SK-N-SH (cell line): ENCODE measurements around the gene BCR. TPM values are rescaled to one million over a fixed set of nuclear protein-coding genes. Genes with fewer than 3 reads are reported as not detected.
A peak's percentile ranks its signal among the peaks of the same experiment; 100 is the strongest.

Experiments
- CTCF ChIA-PET: fragments of 300-600, 350-600 bp; formaldehyde crosslinking; extraction: SDS; loops from one replicate; lab custom pipeline; 2021; lab: Yijun Ruan, JAX
- POLR2A ChIA-PET: fragments of 350-600 bp; sonication (Branson Sonifier 250); formaldehyde crosslinking; extraction: SDS; loops from one replicate; lab custom pipeline; 2020; ENCODE audit warnings: antibody characterized with exemption, inconsistent platforms; lab: Yijun Ruan, JAX
- DNase-seq: peaks from one replicate; pipeline ENCODE4 v3.0.0; 2012
- H2AFZ ChIP-seq: fragments of 200-600 bp; sonication (generic); 2 replicates; pipeline ENCODE4 v1.8.1; 2016; ENCODE audit warnings: antibody characterized with exemption, mild to moderate bottlenecking, low read depth
- H3F3A ChIP-seq: fragments of 200-600 bp; sonication (generic); replicated peaks from 2 replicates; pipeline ENCODE3; 2016; ENCODE audit warnings: antibody characterized with exemption, mild to moderate bottlenecking; ENCODE audit not compliant: insufficient read depth
- H3K27ac ChIP-seq, 2 experiments: fragments of 200-500 bp in 1 of 2; fragments of 200-600 bp in 1 of 2; sonication (Bioruptor generic) in 1 of 2; sonication (generic), shearing (Covaris generic) in 1 of 2; 2 replicates each; pipeline versions ENCODE4 v1.5.1 to v1.6.1; 2014 to 2016; ENCODE audit warnings: low read depth in 2 of 2, inconsistent platforms in 1 of 2, low read length in 1 of 2, mild to moderate bottlenecking in 1 of 2, mixed read lengths in 1 of 2
- H3K27me3 ChIP-seq: fragments of 200-600 bp; sonication (generic), shearing (Covaris generic); 2 replicates; pipeline ENCODE4 v1.6.1; 2016; ENCODE audit warnings: mixed run types; ENCODE audit not compliant: insufficient read depth
- H3K36me3 ChIP-seq, 2 experiments: fragments of 200-500 bp in 1 of 2; fragments of 200-600 bp in 1 of 2; sonication (Bioruptor generic) in 1 of 2; sonication (generic) in 1 of 2; replicated peaks in 1 of 2; 2 replicates each; pipeline versions ENCODE3 to v1.5.1; 2014 to 2016; ENCODE audit warnings: low read length in 1 of 2, mild to moderate bottlenecking in 1 of 2; ENCODE audit not compliant: insufficient read depth in 2 of 2, control insufficient read depth in 1 of 2
- H3K4me1 ChIP-seq, 2 experiments: fragments of 200-500 bp in 1 of 2; fragments of 200-600 bp in 1 of 2; sonication (Bioruptor generic) in 1 of 2; sonication (generic), shearing (Covaris generic) in 1 of 2; 2 replicates each; pipeline versions ENCODE4 v1.5.1 to v1.6.1; 2014 to 2016; ENCODE audit warnings: low read depth in 1 of 2, low read length in 1 of 2, mixed run types in 1 of 2; ENCODE audit not compliant: insufficient read depth in 2 of 2, control insufficient read depth in 1 of 2
- H3K4me2 ChIP-seq: fragments of 200-600 bp; sonication (generic), shearing (Covaris generic); 2 replicates; pipeline ENCODE4 v1.6.1; 2017; ENCODE audit warnings: mixed run types
- H3K4me3 ChIP-seq, 2 experiments: fragments of 200-500 bp in 1 of 2; fragments of 200-600 bp in 1 of 2; sonication (Bioruptor generic) in 1 of 2; sonication (generic), shearing (Covaris generic) in 1 of 2; 2 replicates each; pipeline versions ENCODE4 v1.5.1 to v1.8.1; 2014 to 2016; ENCODE audit warnings: low read depth in 2 of 2, inconsistent platforms in 1 of 2, low read length in 1 of 2, mild to moderate bottlenecking in 1 of 2, mixed read lengths in 1 of 2, moderate library complexity in 1 of 2
- H3K79me2 ChIP-seq: fragments of 200-600 bp; sonication (generic); 2 replicates; pipeline ENCODE4 v1.8.1; 2017; ENCODE audit warnings: mild to moderate bottlenecking; ENCODE audit not compliant: insufficient read depth
- H3K9ac ChIP-seq: fragments of 200-600 bp; sonication (generic); 2 replicates; pipeline ENCODE4 v1.6.1; 2017; ENCODE audit warnings: mixed run types
- H3K9me2 ChIP-seq: fragments of 200-600 bp; sonication (generic); 2 replicates; pipeline ENCODE4 v1.6.1; 2017; ENCODE audit warnings: mixed run types
- H3K9me3 ChIP-seq: fragments of 200-600 bp; sonication (generic); 2 replicates; pipeline ENCODE4 v1.6.1; 2017; ENCODE audit warnings: mixed run types, mild to moderate bottlenecking, moderate library complexity
- H4K20me1 ChIP-seq: fragments of 200-600 bp; sonication (generic); 2 replicates; pipeline ENCODE4 v1.6.1; 2017; ENCODE audit warnings: mild to moderate bottlenecking, mixed run types; ENCODE audit not compliant: insufficient read depth
- ELF1 ChIP-seq: IDR thresholded peaks from 2 replicates; pipeline ENCODE4 v1.4.0; 2012
- FOXM1 ChIP-seq: IDR thresholded peaks from 2 replicates; pipeline ENCODE4 v1.4.0; 2012; ENCODE audit warnings: low read depth, mild to moderate bottlenecking
- GABPA ChIP-seq: IDR thresholded peaks from 2 replicates; pipeline ENCODE4 v1.4.0; 2012; ENCODE audit warnings: low read depth, mild to moderate bottlenecking
- MXI1 ChIP-seq: IDR thresholded peaks from 2 replicates; pipeline ENCODE4 v1.6.1; 2012; ENCODE audit warnings: mild to moderate bottlenecking, low read depth, low read length, improper control_type of control experiment
- NRF1 ChIP-seq: IDR thresholded peaks from 2 replicates; pipeline ENCODE4 v1.6.1; 2012; ENCODE audit warnings: low read depth, mild to moderate bottlenecking, low read length
- RAD21 ChIP-seq: IDR thresholded peaks from 2 replicates; pipeline ENCODE4 v1.6.1; 2012; ENCODE audit warnings: mild to moderate bottlenecking, low read length
- RCOR1 ChIP-seq: fragments of 150-350 bp; IDR thresholded peaks from 2 replicates; pipeline ENCODE4 v1.6.1; 2017; ENCODE audit warnings: antibody characterized with exemption, low read length
- RXRA ChIP-seq: IDR thresholded peaks from 2 replicates; pipeline ENCODE4 v1.4.0; 2012; ENCODE audit warnings: low read depth, mild to moderate bottlenecking, borderline replicate concordance
- SIN3A ChIP-seq: IDR thresholded peaks from 2 replicates; pipeline ENCODE4 v1.6.1; 2012; ENCODE audit warnings: low read depth, mild to moderate bottlenecking, low read length, moderate library complexity, borderline replicate concordance
- WGBS: methylation state at CpG from one replicate; pipeline ENCODE4 v1.1.6; 2017; ENCODE audit warnings: low lambda C conversion rate; 5-methylcytosine and 5-hydroxymethylcytosine counted together
- polyA plus RNA-seq, 3 experiments: library from polyadenylated mRNA; depleted of rRNA; stranded (reverse); fragments of >200 nt; gene quantifications; 2 replicates each; pipeline ENCODE4 v1.2.3, GENCODE V29; 2012
- TF ChIP-seq, protein P1 (sequence below): fragments of 200-600 bp; sonication (generic); IDR thresholded peaks from 2 replicates; pipeline ENCODE4 v1.6.1; 2017; ENCODE audit warnings: antibody characterized with exemption, mild to moderate bottlenecking, moderate library complexity
- TF ChIP-seq, protein P2 (sequence below): IDR thresholded peaks from 2 replicates; pipeline ENCODE4 v1.4.0; 2012; ENCODE audit warnings: low read depth, borderline replicate concordance
- TF ChIP-seq, protein P3 (sequence below): IDR thresholded peaks from 2 replicates; pipeline ENCODE4; 2012
- TF ChIP-seq, protein P4 (sequence below): IDR thresholded peaks from 2 replicates; pipeline ENCODE4 v1.4.0; 2012; ENCODE audit warnings: low read depth, borderline replicate concordance

Gene BCR
- polyA plus RNA-seq, 1 of the 3 experiments (the other 2 are of a cell fraction) = 50.9 TPM

DNA sequence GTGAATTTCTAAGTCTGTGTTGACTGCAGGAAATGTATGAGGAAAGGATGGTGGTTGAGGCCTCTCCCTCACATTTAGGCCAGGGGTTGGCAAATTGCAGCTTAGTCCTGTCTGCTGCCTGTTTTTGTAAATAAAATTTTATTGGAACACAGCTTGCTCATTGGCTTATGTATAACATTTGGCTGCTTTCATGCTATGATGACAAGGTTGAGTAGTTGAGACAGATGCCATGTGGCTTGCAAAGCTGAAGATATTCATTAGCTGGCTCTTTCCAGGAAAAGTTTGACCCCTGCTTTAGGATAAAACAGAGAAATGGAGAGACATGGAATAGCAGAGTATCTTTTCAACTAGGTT is 46.2 kb downstream of the BCR start:
- Histone ChIP-seq H3K36me3 (peaks cover 0 to 8% of the 10 kb centered on the region in 2 experiments), H3K9me2 (no peaks in the 10 kb centered on the region), H4K20me1 (peaks cover 28% of the 10 kb centered on the region), H3F3A (peaks cover 11% of the 10 kb centered on the region), H3K9me3 (0 out of 2 replicates have a peak, but pooled peaks cover 6% of the 10 kb centered on the region), H3K9ac (no peak overlapping the region), H3K79me2 (peaks cover 71% of the 10 kb centered on the region), H3K27me3 (no peaks in the 10 kb centered on the region), H3K4me2 (peak overlapping the region; percentile 55; the same call in 1 of the 2 replicates), H3K4me1 (peaks cover 19 to 52% of the 10 kb centered on the region in 2 experiments; a peak in 3 of 4 replicates), H3K27ac (peak overlapping the region; percentile 34 to 98; a peak in 3 of 4 replicates), H2AFZ (no peak overlapping the region), H3K4me3 (no peak overlapping the region)
- TF ChIP-seq, protein P1, sequence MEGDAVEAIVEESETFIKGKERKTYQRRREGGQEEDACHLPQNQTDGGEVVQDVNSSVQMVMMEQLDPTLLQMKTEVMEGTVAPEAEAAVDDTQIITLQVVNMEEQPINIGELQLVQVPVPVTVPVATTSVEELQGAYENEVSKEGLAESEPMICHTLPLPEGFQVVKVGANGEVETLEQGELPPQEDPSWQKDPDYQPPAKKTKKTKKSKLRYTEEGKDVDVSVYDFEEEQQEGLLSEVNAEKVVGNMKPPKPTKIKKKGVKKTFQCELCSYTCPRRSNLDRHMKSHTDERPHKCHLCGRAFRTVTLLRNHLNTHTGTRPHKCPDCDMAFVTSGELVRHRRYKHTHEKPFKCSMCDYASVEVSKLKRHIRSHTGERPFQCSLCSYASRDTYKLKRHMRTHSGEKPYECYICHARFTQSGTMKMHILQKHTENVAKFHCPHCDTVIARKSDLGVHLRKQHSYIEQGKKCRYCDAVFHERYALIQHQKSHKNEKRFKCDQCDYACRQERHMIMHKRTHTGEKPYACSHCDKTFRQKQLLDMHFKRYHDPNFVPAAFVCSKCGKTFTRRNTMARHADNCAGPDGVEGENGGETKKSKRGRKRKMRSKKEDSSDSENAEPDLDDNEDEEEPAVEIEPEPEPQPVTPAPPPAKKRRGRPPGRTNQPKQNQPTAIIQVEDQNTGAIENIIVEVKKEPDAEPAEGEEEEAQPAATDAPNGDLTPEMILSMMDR = no peak
- TF ChIP-seq, protein P2, sequence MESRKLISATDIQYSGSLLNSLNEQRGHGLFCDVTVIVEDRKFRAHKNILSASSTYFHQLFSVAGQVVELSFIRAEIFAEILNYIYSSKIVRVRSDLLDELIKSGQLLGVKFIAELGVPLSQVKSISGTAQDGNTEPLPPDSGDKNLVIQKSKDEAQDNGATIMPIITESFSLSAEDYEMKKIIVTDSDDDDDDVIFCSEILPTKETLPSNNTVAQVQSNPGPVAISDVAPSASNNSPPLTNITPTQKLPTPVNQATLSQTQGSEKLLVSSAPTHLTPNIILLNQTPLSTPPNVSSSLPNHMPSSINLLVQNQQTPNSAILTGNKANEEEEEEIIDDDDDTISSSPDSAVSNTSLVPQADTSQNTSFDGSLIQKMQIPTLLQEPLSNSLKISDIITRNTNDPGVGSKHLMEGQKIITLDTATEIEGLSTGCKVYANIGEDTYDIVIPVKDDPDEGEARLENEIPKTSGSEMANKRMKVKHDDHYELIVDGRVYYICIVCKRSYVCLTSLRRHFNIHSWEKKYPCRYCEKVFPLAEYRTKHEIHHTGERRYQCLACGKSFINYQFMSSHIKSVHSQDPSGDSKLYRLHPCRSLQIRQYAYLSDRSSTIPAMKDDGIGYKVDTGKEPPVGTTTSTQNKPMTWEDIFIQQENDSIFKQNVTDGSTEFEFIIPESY = no peak
- no peak for TF ChIP-seq RCOR1
- no peak for TF ChIP-seq RXRA
- TF ChIP-seq ELF1 = no peak
- no peak for TF ChIP-seq MXI1
- no peak for TF ChIP-seq RAD21
- TF ChIP-seq FOXM1 = no peak
- TF ChIP-seq, protein P3, sequence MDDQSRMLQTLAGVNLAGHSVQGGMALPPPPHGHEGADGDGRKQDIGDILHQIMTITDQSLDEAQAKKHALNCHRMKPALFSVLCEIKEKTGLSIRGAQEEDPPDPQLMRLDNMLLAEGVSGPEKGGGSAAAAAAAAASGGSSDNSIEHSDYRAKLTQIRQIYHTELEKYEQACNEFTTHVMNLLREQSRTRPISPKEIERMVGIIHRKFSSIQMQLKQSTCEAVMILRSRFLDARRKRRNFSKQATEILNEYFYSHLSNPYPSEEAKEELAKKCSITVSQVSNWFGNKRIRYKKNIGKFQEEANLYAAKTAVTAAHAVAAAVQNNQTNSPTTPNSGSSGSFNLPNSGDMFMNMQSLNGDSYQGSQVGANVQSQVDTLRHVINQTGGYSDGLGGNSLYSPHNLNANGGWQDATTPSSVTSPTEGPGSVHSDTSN = no peak
- TF ChIP-seq, protein P4, sequence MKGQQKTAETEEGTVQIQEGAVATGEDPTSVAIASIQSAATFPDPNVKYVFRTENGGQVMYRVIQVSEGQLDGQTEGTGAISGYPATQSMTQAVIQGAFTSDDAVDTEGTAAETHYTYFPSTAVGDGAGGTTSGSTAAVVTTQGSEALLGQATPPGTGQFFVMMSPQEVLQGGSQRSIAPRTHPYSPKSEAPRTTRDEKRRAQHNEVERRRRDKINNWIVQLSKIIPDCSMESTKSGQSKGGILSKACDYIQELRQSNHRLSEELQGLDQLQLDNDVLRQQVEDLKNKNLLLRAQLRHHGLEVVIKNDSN = no peak
- ChIA-PET POLR2A (no interaction called here), CTCF (interaction anchor here (1.0 to 5.8 kb wide), 6 partner anchors 17 to 56 kb away, joined by 3 to 22 read pairs (median 4); no protein-coding TSS in a partner anchor)
- DNase-seq = no peak

DNA sequence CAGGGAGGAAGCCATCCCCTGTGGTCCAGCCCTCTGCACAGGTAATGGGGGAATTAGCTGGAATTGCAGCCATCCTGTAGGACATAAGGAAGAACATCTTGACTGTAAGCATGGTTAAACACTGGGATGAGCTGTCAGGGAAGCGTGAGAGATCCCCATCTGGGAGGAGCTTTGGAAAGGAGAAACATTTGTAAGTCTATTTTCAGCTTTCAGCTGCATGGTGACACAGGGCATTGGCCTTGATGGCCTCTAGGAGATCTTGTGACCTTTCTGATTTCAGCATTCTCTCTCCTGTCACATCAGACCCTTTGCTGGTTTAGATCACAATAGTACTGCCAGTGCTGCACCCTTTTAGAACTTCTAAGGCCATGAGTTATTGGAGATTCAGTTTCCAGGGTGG is 47.1 kb downstream of the BCR start:
- H3K4me1 ChIP-seq = peaks cover 19 to 60% of the 10 kb centered on the region in 2 experiments; a peak in 3 of 4 replicates

More for the DNA sequence above, 47.1 kb downstream of the BCR start:
- H3K27me3 ChIP-seq = no peaks in the 10 kb centered on the region
- WGBS = 100% methylated on average over 1 of the region's 1 CpG
- no peak overlapping the region for H3K9ac ChIP-seq
- H3K9me3 ChIP-seq = 0 out of 2 replicates have a peak, but pooled peaks cover 6% of the 10 kb centered on the region
- TF ChIP-seq RCOR1 (no peak), GABPA (no peak), SIN3A (no peak), ELF1 (no peak), NRF1 (no peak)
- peaks cover 69% of the 10 kb centered on the region for H3K79me2 ChIP-seq
- H3K36me3 ChIP-seq = peaks cover 0 to 8% of the 10 kb centered on the region in 2 experiments
- H3K27ac ChIP-seq = no peak overlapping the region
- peaks cover 29% of the 10 kb centered on the region for H4K20me1 ChIP-seq
- no peak overlapping the region for H3K4me3 ChIP-seq
- CTCF ChIA-PET = interaction anchor here (1.1 to 5.8 kb wide), 3 partner anchors 18 to 55 kb away, joined by 3 to 22 read pairs (median 4); no protein-coding TSS in a partner anchor
- H3F3A ChIP-seq = peaks cover 11% of the 10 kb centered on the region
- DNase-seq = no peak
- POLR2A ChIA-PET = no interaction called here
- no peaks in the 10 kb centered on the region for H3K9me2 ChIP-seq
- no peak overlapping the region for H2AFZ ChIP-seq
- H3K4me2 ChIP-seq = no peak overlapping the region
